GM12878 (cell line): ENCODE data around the gene DIDO1. TPM values are rescaled to one million over a fixed set of nuclear protein-coding genes. Genes with fewer than 3 reads are reported as not detected.
A peak's percentile ranks its signal among the peaks of the same experiment; 100 is the strongest.

Experiments used
- EGR1 ChIP-seq, 2 experiments: IDR thresholded peaks; 1 replicate in 1 of 2; 2 replicates in 1 of 2; pipeline ENCODE4 v1.6.1; 2011 to 2012; ENCODE audit warnings: low read depth in 2 of 2, low read length in 2 of 2, borderline replicate concordance in 1 of 2, mild to moderate bottlenecking in 1 of 2, moderate library complexity in 1 of 2
- HDAC6 ChIP-seq: fragments of 200-600 bp; sonication (generic); IDR thresholded peaks from one replicate; pipeline ENCODE4 v1.8.0; 2017; ENCODE audit warnings: antibody characterized with exemption; ENCODE audit not compliant: unreplicated experiment
- HDGF ChIP-seq: fragments of 450-650 bp; IDR thresholded peaks from 2 replicates; pipeline ENCODE4 v1.6.1; 2016; ENCODE audit warnings: antibody characterized with exemption
- KLF5 ChIP-seq: fragments of 450-650 bp; IDR thresholded peaks from 2 replicates; pipeline ENCODE4 v1.6.1; 2014; ENCODE audit warnings: mild to moderate bottlenecking; ENCODE audit not compliant: partially characterized antibody
- MYC ChIP-seq: IDR thresholded peaks from 2 replicates; pipeline ENCODE4 v1.6.1; 2011; ENCODE audit warnings: mild to moderate bottlenecking, low read length, moderate library complexity, inconsistent platforms; ENCODE audit not compliant: insufficient read depth, insufficient replicate concordance, insufficient read length, severe bottlenecking
- NFXL1 ChIP-seq: fragments of 450-650 bp; IDR thresholded peaks from 2 replicates; pipeline ENCODE4 v1.6.1; 2017; ENCODE audit warnings: antibody characterized with exemption, mild to moderate bottlenecking, borderline replicate concordance
- NFYB ChIP-seq: IDR thresholded peaks from 2 replicates; pipeline ENCODE4 v1.6.1; 2011; ENCODE audit warnings: low read depth, mild to moderate bottlenecking, low read length, improper control_type of control experiment, moderate library complexity; ENCODE audit not compliant: insufficient read depth
- NR2F1 ChIP-seq: fragments of 450-650 bp; conservative IDR thresholded peaks from 2 replicates; pipeline ENCODE4 v1.6.1; 2017; ENCODE audit warnings: mild to moderate bottlenecking
- RAD51 ChIP-seq: fragments of 450-650 bp; IDR thresholded peaks from 2 replicates; pipeline ENCODE4 v1.6.1; 2016; ENCODE audit warnings: moderate library complexity, mild to moderate bottlenecking, inconsistent platforms
- RUNX3 ChIP-seq: IDR thresholded peaks from 2 replicates; pipeline ENCODE4 v1.6.1; 2012; ENCODE audit warnings: low read length, inconsistent platforms
- SIN3A ChIP-seq: IDR thresholded peaks from 2 replicates; pipeline ENCODE4 v1.6.1; 2012; ENCODE audit warnings: low read depth, low read length, improper control_type of control experiment
- SMAD1 ChIP-seq: fragments of 450-650 bp; IDR thresholded peaks from 2 replicates; pipeline ENCODE4 v1.6.1; 2018; ENCODE audit warnings: mild to moderate bottlenecking, low read depth; ENCODE audit not compliant: partially characterized antibody
- SREBF1 ChIP-seq: IDR thresholded peaks from 2 replicates; pipeline ENCODE4 v1.6.1; 2012; ENCODE audit warnings: mild to moderate bottlenecking, low read length
- STAT3 ChIP-seq: IDR thresholded peaks from 2 replicates; pipeline ENCODE4 v1.6.1; 2011; ENCODE audit warnings: low read depth, low read length, improper control_type of control experiment
- SUPT20H ChIP-seq: IDR thresholded peaks from 2 replicates; pipeline ENCODE4 v1.6.1; 2011; ENCODE audit warnings: low read depth, mild to moderate bottlenecking, low read length, moderate library complexity, borderline replicate concordance; ENCODE audit not compliant: control insufficient read depth
- TCF12 ChIP-seq: IDR thresholded peaks from 2 replicates; pipeline ENCODE4 v1.6.1; 2011; ENCODE audit warnings: low read depth, mild to moderate bottlenecking, low read length
- YY1 ChIP-seq: IDR thresholded peaks from 2 replicates; pipeline ENCODE4 v1.6.1; 2011; ENCODE audit warnings: low read depth, mild to moderate bottlenecking, low read length
- ZBED1 ChIP-seq: IDR thresholded peaks from 2 replicates; pipeline ENCODE4 v1.6.1; 2016; ENCODE audit warnings: borderline replicate concordance
- ZNF207 ChIP-seq: fragments of 450-650 bp; IDR thresholded peaks from 2 replicates; pipeline ENCODE4 v1.6.1; 2014; ENCODE audit warnings: antibody characterized with exemption, mild to moderate bottlenecking, borderline replicate concordance
- ZZZ3 ChIP-seq: IDR thresholded peaks from 2 replicates; pipeline ENCODE4 v1.6.1; 2011; ENCODE audit warnings: low read depth; ENCODE audit not compliant: control insufficient read depth, insufficient read length
- polyA plus RNA-seq, 11 experiments: library from polyadenylated mRNA; depleted of rRNA in 4 of 11; unstranded in 6 of 11; stranded (reverse) in 5 of 11; fragments of >200 nt; fragmentation: Nextera tagmentation in 4 of 11; fragmentation: Illumina TruSeq in 1 of 11; extraction: Ambion mirVana in 4 of 11; extraction: Trizol in 1 of 11; gene quantifications; 1 replicate in 1 of 11; 2 replicates in 10 of 11; pipeline versions ENCODE4 v1.2.1 to v1.2.3, GENCODE V29; 2011 to 2016; ENCODE audit warnings: inconsistent platforms in 2 of 11, missing spikeins in 2 of 11, low read depth in 1 of 11
- total RNA-seq, 4 experiments: library from RNA; depleted of rRNA in 3 of 4; stranded (reverse); fragments of >200 nt in 3 of 4; fragmentation: Illumina TruSeq in 1 of 4; extraction: Trizol in 1 of 4; gene quantifications; 2 replicates each; pipeline versions ENCODE4 v1.2.1 to v1.2.3, GENCODE V29; 2013 to 2021
- TF ChIP-seq, protein P1 (sequence below): fragments of 450-650 bp; IDR thresholded peaks from 2 replicates; pipeline ENCODE4 v1.6.1; 2016; ENCODE audit warnings: mild to moderate bottlenecking, moderate library complexity, borderline replicate concordance
- TF ChIP-seq, protein P2 (sequence below): fragments of 150-350 bp; IDR thresholded peaks from 2 replicates; pipeline ENCODE4 v1.6.1; 2014; ENCODE audit warnings: mild to moderate bottlenecking, low read depth, low read length
- TF ChIP-seq, protein P3 (sequence below): fragments of 450-650 bp; IDR thresholded peaks from 2 replicates; pipeline ENCODE4 v1.6.1; 2017; ENCODE audit warnings: low read depth, mild to moderate bottlenecking, moderate library complexity

DIDO1 gene
- total and polyA plus RNA-seq, 10 of the 15 experiments (the other 5 are each of a cell fraction or from before 2014, with no cell fraction given) = 5.5 to 56.4 (median 38.4) TPM

DNA sequence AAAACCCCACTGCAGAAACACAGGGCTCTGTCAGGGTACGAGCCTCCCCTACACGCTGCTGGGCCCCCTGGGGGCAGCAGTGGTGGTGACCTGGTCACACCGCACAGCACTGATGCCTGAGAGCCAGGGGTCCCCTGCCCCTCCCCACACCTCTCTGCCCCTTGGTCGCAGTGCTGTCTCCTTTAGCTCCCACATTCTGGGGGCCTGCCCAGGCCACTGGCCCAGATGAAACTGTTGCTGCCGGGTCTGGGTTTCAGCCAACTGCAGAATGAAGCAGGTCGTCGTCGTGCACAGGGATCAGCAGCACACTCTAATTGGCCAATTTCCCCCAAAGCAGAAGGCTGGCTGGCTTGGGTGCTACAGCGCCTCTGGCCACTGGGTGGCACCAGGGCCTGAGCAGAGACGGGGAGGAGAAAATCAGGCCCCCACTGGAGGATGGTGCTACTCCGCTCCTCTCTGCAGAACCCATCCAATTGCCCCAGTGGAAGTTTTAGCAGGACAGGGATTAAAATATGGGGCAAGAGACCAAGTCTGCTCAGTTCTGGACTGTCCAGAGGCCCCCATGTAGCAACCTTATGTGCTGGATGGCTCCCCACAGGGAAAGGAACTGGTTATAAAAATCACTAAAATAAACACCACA, 26.1 kb downstream of the DIDO1 start (continued):
- no peak for TF ChIP-seq SIN3A
- TF ChIP-seq HDAC6 = no peak
- TF ChIP-seq ZBED1 = peak; percentile 69; the same call in 1 of the 2 replicates
- no peak for TF ChIP-seq STAT3
- peak; percentile 68; the same call in 1 of the 2 replicates for TF ChIP-seq NFYB
- no peak for TF ChIP-seq EGR1 (IDR thresholded peaks at IDR 0.05; ENCODE audit: borderline replicate concordance in 1 of 2, low read depth in 2 of 2, low read length in 2 of 2)
- TF ChIP-seq TCF12 = no peak
- no peak for TF ChIP-seq SMAD1
- no peak for TF ChIP-seq KLF5
- TF ChIP-seq SUPT20H = no peak
- TF ChIP-seq HDGF = 0 out of 2 replicates have a peak, but pooled peaks have one; percentile 45
- 0 out of 2 replicates have a peak, but pooled peaks have one; percentile 39 for TF ChIP-seq ZNF207
- TF ChIP-seq, protein P1, sequence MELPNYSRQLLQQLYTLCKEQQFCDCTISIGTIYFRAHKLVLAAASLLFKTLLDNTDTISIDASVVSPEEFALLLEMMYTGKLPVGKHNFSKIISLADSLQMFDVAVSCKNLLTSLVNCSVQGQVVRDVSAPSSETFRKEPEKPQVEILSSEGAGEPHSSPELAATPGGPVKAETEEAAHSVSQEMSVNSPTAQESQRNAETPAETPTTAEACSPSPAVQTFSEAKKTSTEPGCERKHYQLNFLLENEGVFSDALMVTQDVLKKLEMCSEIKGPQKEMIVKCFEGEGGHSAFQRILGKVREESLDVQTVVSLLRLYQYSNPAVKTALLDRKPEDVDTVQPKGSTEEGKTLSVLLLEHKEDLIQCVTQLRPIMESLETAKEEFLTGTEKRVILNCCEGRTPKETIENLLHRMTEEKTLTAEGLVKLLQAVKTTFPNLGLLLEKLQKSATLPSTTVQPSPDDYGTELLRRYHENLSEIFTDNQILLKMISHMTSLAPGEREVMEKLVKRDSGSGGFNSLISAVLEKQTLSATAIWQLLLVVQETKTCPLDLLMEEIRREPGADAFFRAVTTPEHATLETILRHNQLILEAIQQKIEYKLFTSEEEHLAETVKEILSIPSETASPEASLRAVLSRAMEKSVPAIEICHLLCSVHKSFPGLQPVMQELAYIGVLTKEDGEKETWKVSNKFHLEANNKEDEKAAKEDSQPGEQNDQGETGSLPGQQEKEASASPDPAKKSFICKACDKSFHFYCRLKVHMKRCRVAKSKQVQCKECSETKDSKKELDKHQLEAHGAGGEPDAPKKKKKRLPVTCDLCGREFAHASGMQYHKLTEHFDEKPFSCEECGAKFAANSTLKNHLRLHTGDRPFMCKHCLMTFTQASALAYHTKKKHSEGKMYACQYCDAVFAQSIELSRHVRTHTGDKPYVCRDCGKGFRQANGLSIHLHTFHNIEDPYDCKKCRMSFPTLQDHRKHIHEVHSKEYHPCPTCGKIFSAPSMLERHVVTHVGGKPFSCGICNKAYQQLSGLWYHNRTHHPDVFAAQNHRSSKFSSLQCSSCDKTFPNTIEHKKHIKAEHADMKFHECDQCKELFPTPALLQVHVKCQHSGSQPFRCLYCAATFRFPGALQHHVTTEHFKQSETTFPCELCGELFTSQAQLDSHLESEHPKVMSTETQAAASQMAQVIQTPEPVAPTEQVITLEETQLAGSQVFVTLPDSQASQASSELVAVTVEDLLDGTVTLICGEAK = no peak
- no peak for TF ChIP-seq RUNX3
- TF ChIP-seq, protein P2, sequence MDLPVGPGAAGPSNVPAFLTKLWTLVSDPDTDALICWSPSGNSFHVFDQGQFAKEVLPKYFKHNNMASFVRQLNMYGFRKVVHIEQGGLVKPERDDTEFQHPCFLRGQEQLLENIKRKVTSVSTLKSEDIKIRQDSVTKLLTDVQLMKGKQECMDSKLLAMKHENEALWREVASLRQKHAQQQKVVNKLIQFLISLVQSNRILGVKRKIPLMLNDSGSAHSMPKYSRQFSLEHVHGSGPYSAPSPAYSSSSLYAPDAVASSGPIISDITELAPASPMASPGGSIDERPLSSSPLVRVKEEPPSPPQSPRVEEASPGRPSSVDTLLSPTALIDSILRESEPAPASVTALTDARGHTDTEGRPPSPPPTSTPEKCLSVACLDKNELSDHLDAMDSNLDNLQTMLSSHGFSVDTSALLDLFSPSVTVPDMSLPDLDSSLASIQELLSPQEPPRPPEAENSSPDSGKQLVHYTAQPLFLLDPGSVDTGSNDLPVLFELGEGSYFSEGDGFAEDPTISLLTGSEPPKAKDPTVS = no peak
- TF ChIP-seq RAD51 = no peak
- no peak for TF ChIP-seq MYC
- no peak for TF ChIP-seq NFXL1
- TF ChIP-seq NR2F1 = no peak
- TF ChIP-seq, protein P3, sequence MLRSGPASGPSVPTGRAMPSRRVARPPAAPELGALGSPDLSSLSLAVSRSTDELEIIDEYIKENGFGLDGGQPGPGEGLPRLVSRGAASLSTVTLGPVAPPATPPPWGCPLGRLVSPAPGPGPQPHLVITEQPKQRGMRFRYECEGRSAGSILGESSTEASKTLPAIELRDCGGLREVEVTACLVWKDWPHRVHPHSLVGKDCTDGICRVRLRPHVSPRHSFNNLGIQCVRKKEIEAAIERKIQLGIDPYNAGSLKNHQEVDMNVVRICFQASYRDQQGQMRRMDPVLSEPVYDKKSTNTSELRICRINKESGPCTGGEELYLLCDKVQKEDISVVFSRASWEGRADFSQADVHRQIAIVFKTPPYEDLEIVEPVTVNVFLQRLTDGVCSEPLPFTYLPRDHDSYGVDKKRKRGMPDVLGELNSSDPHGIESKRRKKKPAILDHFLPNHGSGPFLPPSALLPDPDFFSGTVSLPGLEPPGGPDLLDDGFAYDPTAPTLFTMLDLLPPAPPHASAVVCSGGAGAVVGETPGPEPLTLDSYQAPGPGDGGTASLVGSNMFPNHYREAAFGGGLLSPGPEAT = no peak
- TF ChIP-seq SREBF1 = no peak
- peak; percentile 50; the same call in 1 of the 2 replicates for TF ChIP-seq YY1
- TF ChIP-seq ZZZ3 = no peak
